GM23338 (cell line): ENCODE data around the gene EFNB3. TPM values are rescaled to one million over a fixed set of nuclear protein-coding genes. Genes with fewer than 3 reads are reported as not detected.
A peak's percentile ranks its signal among the peaks of the same experiment; 100 is the strongest.

Source experiments
- ATAC-seq: fragments of 200-7000 bp; cut with Tn5 transposase; 3 replicates; pipeline ENCODE4 v1.9.1; 2020
- DNase-seq: peaks from one replicate; pipeline ENCODE4 v3.0.0-alpha.2; 2015; ENCODE audit warnings: low spot score
- H2AFZ ChIP-seq: fragments of 200-600 bp; sonication (generic); 2 replicates; pipeline ENCODE4 v1.8.0; 2016; ENCODE audit warnings: antibody characterized with exemption, mild to moderate bottlenecking, moderate library complexity
- H3F3A ChIP-seq: fragments of 200-600 bp; sonication (generic); replicated peaks from 2 replicates; pipeline ENCODE4 v1.8.0; 2017; ENCODE audit warnings: antibody characterized with exemption, mixed run types, low read depth
- H3K27ac ChIP-seq: fragments of 200-600 bp; sonication (generic); 2 replicates; pipeline ENCODE4 v1.6.1; 2016; ENCODE audit warnings: low read depth
- H3K27me3 ChIP-seq: fragments of 200-600 bp; sonication (generic); 2 replicates; pipeline ENCODE4 v1.8.0; 2016; ENCODE audit warnings: mild to moderate bottlenecking, mixed run types, moderate library complexity; ENCODE audit not compliant: insufficient read depth
- H3K36me3 ChIP-seq: fragments of 200-600 bp; sonication (generic); 2 replicates; pipeline ENCODE4 v1.8.0; 2016; ENCODE audit warnings: mild to moderate bottlenecking; ENCODE audit not compliant: insufficient read depth
- H3K4me1 ChIP-seq: fragments of 200-600 bp; sonication (generic); 2 replicates; pipeline ENCODE4 v1.8.0; 2016; ENCODE audit warnings: mild to moderate bottlenecking, moderate library complexity; ENCODE audit not compliant: insufficient read depth
- H3K4me2 ChIP-seq: fragments of 200-600 bp; sonication (generic); 2 replicates; pipeline ENCODE4 v1.7.1; 2017; ENCODE audit warnings: mixed run types
- H3K4me3 ChIP-seq: fragments of 200-600 bp; sonication (generic); 2 replicates; pipeline ENCODE4 v1.6.1; 2016; ENCODE audit warnings: mixed run types
- H3K79me2 ChIP-seq: fragments of 200-600 bp; sonication (generic); replicated peaks from 2 replicates; pipeline ENCODE4 v1.8.0; 2017; ENCODE audit warnings: mild to moderate bottlenecking; ENCODE audit not compliant: insufficient read depth
- H3K9me2 ChIP-seq: fragments of 200-600 bp; sonication (generic); 2 replicates; pipeline ENCODE4 v1.8.0; 2017; ENCODE audit not compliant: insufficient read depth
- H4K20me1 ChIP-seq: fragments of 200-600 bp; sonication (generic); replicated peaks from 2 replicates; pipeline ENCODE4 v1.8.0; 2017; ENCODE audit warnings: mild to moderate bottlenecking; ENCODE audit not compliant: insufficient read depth
- H3K27ac Mint-ChIP-seq: 2 replicates; pipeline ENCODE4 v1.8.0; 2020; ENCODE audit warnings: inconsistent platforms, mild to moderate bottlenecking, moderate library complexity, mixed read lengths
- H3K27me3 Mint-ChIP-seq: 3 replicates; pipeline ENCODE4 v1.8.0; 2022; ENCODE audit warnings: low read depth, mild to moderate bottlenecking, moderate library complexity, mixed read lengths, inconsistent platforms; ENCODE audit not compliant: insufficient read depth, poor library complexity
- H3K36me3 Mint-ChIP-seq: 3 replicates; pipeline ENCODE4 v1.8.0; 2021; ENCODE audit warnings: low read depth, mild to moderate bottlenecking, inconsistent platforms, moderate library complexity, mixed read lengths
- H3K4me1 Mint-ChIP-seq: 3 replicates; pipeline ENCODE4 v1.8.0; 2020; ENCODE audit warnings: mild to moderate bottlenecking, inconsistent platforms, mixed read lengths
- H3K4me3 Mint-ChIP-seq: 3 replicates; pipeline ENCODE4 v1.8.0; 2021; ENCODE audit warnings: moderate library complexity, mild to moderate bottlenecking, inconsistent platforms, mixed read lengths
- H3K9me3 Mint-ChIP-seq: 3 replicates; pipeline ENCODE4 v1.8.0; 2020; ENCODE audit warnings: moderate library complexity, mild to moderate bottlenecking, inconsistent platforms, mixed read lengths
- CREB1 ChIP-seq: fragments of 250-450 bp; sonication (Bioruptor Pico); IDR thresholded peaks from 2 replicates; pipeline ENCODE4 v1.5.0; 2020; ENCODE audit warnings: low read depth, mild to moderate bottlenecking, moderate library complexity
- CTCF ChIP-seq, 2 experiments: fragments of 200-600 bp in 1 of 2; sonication (generic) in 1 of 2; conservative IDR thresholded peaks; 2 replicates each; pipeline versions ENCODE4 v1.5.1 to v1.6.1; 2016 to 2017; ENCODE audit warnings: antibody characterized with exemption in 2 of 2, low read depth in 2 of 2, mild to moderate bottlenecking in 2 of 2, moderate library complexity in 1 of 2
- ETS1 ChIP-seq: IDR thresholded peaks from 2 replicates; pipeline ENCODE4 v1.6.1; 2016; ENCODE audit warnings: antibody characterized with exemption
- EZH2 ChIP-seq: fragments of 200-600 bp; sonication (generic); IDR thresholded peaks from one replicate; pipeline ENCODE4 v1.8.0; 2017; ENCODE audit warnings: antibody characterized with exemption, mild to moderate bottlenecking, low read depth; ENCODE audit not compliant: unreplicated experiment
- EZH2phosphoT487 ChIP-seq: fragments of 200-600 bp; sonication (generic); IDR thresholded peaks from one replicate; pipeline ENCODE4 v1.8.1; 2018; ENCODE audit warnings: antibody characterized with exemption; ENCODE audit not compliant: unreplicated experiment
- STAT1 ChIP-seq: IDR thresholded peaks from one replicate; pipeline ENCODE4 v1.6.1; 2016; ENCODE audit warnings: antibody characterized with exemption; ENCODE audit not compliant: unreplicated experiment
- ZNF114 ChIP-seq: fragments of 250-450 bp; sonication (Bioruptor Pico); IDR thresholded peaks from 2 replicates; pipeline ENCODE4 v1.5.0; 2020; ENCODE audit warnings: mild to moderate bottlenecking, moderate library complexity
- ZNF462 ChIP-seq: fragments of 250-450 bp; sonication (Bioruptor Pico); IDR thresholded peaks from 2 replicates; pipeline ENCODE4 v1.5.0; 2020; ENCODE audit warnings: mild to moderate bottlenecking, moderate library complexity
- polyA plus RNA-seq: library from polyadenylated mRNA; unstranded; fragments of >200 nt; fragmentation: Nextera tagmentation; extraction: Ambion mirVana; gene quantifications from 2 replicates; pipeline ENCODE4 v1.2.1, GENCODE V29; 2016
- total RNA-seq: library from RNA; depleted of rRNA; stranded (reverse); fragments of >200 nt; shearing (Covaris generic); gene quantifications from 2 replicates; pipeline ENCODE4 v1.2.3, GENCODE V29; 2014

The EFNB3 gene
- total and polyA plus RNA-seq, 2 experiments from 2014 or later, result 4.2 to 11.5 TPM

GRCh38 chr17:7745748-7746470 is 40.9 kb downstream of the EFNB3 start:
- no peak for DNase-seq
- Histone ChIP-seq H3K4me2 (no peak overlapping the region), H3K4me3 (no peak overlapping the region), H3K27me3 (no peaks in the 10 kb centered on the region), H3K79me2 (no peaks in the 10 kb centered on the region), H3K9me2 (no peaks in the 10 kb centered on the region), H2AFZ (no peak overlapping the region), H3K27ac (no peak overlapping the region), H4K20me1 (peaks cover 4% of the 10 kb centered on the region; the same call in 1 of the 2 replicates), H3K4me1 (no peaks in the 10 kb centered on the region), H3F3A (no peaks in the 10 kb centered on the region), H3K36me3 (no peaks in the 10 kb centered on the region)
- no peaks in the 10 kb centered on the region for H3K9me3 Mint-ChIP-seq
- H3K36me3 Mint-ChIP-seq, result no peaks in the 10 kb centered on the region
- no peak for ATAC-seq
- H3K27me3 Mint-ChIP-seq, result peaks cover 4% of the 10 kb centered on the region
- no peaks in the 10 kb centered on the region for H3K4me1 Mint-ChIP-seq
- no peak overlapping the region for H3K4me3 Mint-ChIP-seq
- no peak overlapping the region for H3K27ac Mint-ChIP-seq
- TF ChIP-seq CTCF (conservative IDR thresholded peaks at IDR 0.05; ENCODE audit: low read depth in 2 of 2), result peak in 1 of 2 experiments; percentile 2; a peak in 1 of 4 replicates
- no peak for TF ChIP-seq ZNF114 (CRISPR knock-in tag)
- TF ChIP-seq CREB1, result no peak

GRCh38 chr17:7747635-7748071 is 42.7 kb downstream of the EFNB3 start:
- no peaks in the 10 kb centered on the region for H3K9me2 ChIP-seq
- Mint-ChIP-seq H3K9me3 (no peaks in the 10 kb centered on the region), H3K27me3 (peaks cover 4% of the 10 kb centered on the region), H3K36me3 (no peaks in the 10 kb centered on the region), H3K27ac (no peak overlapping the region), H3K4me1 (no peaks in the 10 kb centered on the region), H3K4me3 (no peak overlapping the region)
- DNase-seq, result no peak
- peak overlapping the region; percentile 24; the same call in 1 of the 2 replicates for H2AFZ ChIP-seq
- TF ChIP-seq STAT1, result no peak
- no peak for TF ChIP-seq EZH2
- no peak for TF ChIP-seq CTCF (conservative IDR thresholded peaks at IDR 0.05; ENCODE audit: low read depth in 2 of 2)
- TF ChIP-seq ETS1, result no peak
- TF ChIP-seq ZNF114 (CRISPR knock-in tag), result no peak
- no peak for TF ChIP-seq EZH2phosphoT487
- no peak for TF ChIP-seq ZNF462 (CRISPR knock-in tag)
- H3K27ac ChIP-seq, result no peak overlapping the region
- no peaks in the 10 kb centered on the region for H3K4me1 ChIP-seq
- no peaks in the 10 kb centered on the region for H3F3A ChIP-seq
- peaks cover 4% of the 10 kb centered on the region; the same call in 1 of the 2 replicates for H4K20me1 ChIP-seq
- no peak for ATAC-seq
- no peak overlapping the region for H3K4me2 ChIP-seq
- no peaks in the 10 kb centered on the region for H3K79me2 ChIP-seq
- no peaks in the 10 kb centered on the region for H3K27me3 ChIP-seq
- H3K4me3 ChIP-seq, result no peak overlapping the region
- H3K36me3 ChIP-seq, result no peaks in the 10 kb centered on the region
